Loucy (cell line): ENCODE measurements around the gene CD300LD.

Experiments
- EZH2phosphoT487 ChIP-seq: fragments of 200-600 bp; IDR thresholded peaks from 2 replicates; pipeline ENCODE4 v1.6.1; 2018; ENCODE audit warnings: antibody characterized with exemption, mild to moderate bottlenecking, moderate library complexity, borderline replicate concordance
- TF ChIP-seq, protein P1 (sequence below): fragments of 200-600 bp; sonication (generic); conservative IDR thresholded peaks from 2 replicates; pipeline ENCODE4 v1.5.1; 2014; ENCODE audit warnings: mild to moderate bottlenecking, antibody characterized with exemption, low read length

DNA sequence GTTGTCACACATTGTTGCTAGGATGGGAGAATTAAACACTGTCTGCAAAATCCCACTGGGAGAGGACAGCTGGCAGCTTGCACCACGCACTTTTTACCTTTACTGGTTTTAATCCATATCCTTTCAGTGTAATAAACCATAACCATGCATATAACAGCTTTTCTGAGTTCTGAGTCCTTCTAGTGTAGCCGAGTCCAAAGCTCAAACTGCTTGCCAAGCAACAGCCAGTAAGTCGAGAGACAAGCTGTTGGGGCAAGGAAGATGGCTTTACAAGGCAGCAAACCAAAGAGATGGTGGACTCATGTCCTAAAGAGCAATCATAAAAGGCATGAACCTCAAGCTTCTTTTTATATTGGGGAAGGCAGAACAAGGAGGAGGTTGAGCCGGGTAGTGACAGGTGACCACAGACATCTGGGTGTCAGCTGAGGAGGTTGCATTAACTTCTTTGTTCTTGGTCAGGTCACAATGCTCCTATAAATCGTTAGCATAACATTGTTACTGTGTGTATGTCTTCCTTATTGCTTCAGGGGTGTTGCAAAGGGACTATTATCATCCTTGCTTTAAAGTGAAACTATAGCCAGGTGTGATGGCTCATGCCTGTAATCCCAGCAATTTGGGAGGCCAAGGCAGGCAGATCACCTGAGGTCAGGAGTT is 17.5 kb downstream of the CD300LD start:
- TF ChIP-seq, protein P1, sequence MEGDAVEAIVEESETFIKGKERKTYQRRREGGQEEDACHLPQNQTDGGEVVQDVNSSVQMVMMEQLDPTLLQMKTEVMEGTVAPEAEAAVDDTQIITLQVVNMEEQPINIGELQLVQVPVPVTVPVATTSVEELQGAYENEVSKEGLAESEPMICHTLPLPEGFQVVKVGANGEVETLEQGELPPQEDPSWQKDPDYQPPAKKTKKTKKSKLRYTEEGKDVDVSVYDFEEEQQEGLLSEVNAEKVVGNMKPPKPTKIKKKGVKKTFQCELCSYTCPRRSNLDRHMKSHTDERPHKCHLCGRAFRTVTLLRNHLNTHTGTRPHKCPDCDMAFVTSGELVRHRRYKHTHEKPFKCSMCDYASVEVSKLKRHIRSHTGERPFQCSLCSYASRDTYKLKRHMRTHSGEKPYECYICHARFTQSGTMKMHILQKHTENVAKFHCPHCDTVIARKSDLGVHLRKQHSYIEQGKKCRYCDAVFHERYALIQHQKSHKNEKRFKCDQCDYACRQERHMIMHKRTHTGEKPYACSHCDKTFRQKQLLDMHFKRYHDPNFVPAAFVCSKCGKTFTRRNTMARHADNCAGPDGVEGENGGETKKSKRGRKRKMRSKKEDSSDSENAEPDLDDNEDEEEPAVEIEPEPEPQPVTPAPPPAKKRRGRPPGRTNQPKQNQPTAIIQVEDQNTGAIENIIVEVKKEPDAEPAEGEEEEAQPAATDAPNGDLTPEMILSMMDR = no peak
- no peak for TF ChIP-seq EZH2phosphoT487
